ENCODE measurements around the gene CBY1.

Gene CBY1

GRCh38 chr22:38652859-38653258, 3.6 kb upstream of the CBY1 start:
- no peak for TF ChIP-seq CTCF (IDR thresholded peaks at IDR 0.05; ENCODE audit: low read depth, low read length)
- DNase-seq (ENCODE audit: extremely low read depth, low read depth): no peak

DNA sequence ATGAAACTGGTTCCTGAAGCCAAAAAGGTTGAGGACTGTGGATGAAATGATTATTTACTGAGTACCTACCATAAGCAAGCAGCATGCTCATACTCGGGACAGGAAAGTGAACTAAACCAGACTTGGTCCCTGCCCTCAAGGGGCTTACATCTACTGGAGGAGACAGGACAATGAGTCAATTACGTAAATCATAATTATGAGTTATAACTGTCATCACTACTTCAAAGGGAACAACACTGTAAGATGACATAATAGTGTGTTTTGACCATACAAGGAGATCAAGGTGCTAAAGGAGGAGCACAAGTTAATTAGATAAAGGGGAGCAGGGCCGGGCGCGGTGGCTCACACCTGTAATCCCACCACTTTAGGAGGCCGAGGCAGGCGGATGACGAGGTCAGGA, 2.7 kb upstream of the CBY1 start:
- no peak for DNase-seq (ENCODE audit: extremely low read depth, low read depth)
- no peak for TF ChIP-seq CTCF (IDR thresholded peaks at IDR 0.05; ENCODE audit: low read depth, low read length)

GRCh38 chr22:38655519-38656255, 751 bp upstream of the CBY1 start:
- DNase-seq (ENCODE audit: extremely low read depth, low read depth): no peak
- no peak for TF ChIP-seq CTCF (IDR thresholded peaks at IDR 0.05; ENCODE audit: low read depth, low read length)

DNA sequence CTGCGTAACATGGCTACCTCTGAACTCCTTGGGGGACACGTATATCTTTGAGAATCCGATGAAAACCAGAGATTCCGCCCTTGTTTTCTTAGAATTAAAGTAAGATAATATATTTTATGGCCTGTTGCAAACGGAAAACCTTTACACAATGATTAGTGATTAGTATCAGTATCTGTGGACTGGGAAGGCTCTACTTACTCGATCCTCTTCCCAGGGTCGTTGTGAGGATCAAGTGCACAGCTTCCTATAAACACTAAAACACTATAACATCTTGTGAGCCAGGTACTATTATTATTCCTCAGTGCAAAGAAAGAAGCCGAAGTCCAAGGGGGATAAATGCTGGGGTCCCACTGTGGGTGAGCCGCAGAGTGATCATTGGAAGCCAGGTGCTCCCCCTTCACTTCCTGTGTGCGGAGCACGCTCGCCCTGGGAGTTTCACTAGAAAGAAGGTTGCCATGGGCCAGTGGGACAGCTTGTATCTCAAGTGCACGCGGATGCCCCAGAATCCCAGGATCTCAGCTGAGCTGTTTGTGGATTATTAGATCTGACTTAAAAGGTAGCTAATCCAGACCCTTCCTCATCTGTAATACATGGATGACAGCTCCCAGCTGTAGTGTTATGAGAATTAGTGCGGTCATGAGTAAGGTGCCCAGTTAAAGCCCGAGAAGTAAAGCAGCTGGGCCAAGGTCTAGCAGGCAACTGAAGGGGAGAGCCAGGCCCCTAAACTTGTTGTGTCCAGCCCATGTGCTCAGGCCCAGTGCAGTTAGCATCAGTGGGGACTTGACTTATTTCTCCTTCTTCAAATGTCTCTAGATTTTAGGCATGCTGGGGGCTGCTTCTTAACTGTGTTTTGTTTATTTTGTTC, 839 bp downstream of the CBY1 start:
- DNase-seq (ENCODE audit: extremely low read depth, low read depth): no peak
- TF ChIP-seq CTCF (IDR thresholded peaks at IDR 0.05; ENCODE audit: low read depth, low read length): no peak

- DNase-seq (ENCODE audit: extremely low read depth, low read depth): no peak
- no peak for TF ChIP-seq CTCF (IDR thresholded peaks at IDR 0.05; ENCODE audit: low read depth, low read length)
These were observed 18.4 kb downstream of the CBY1 start for GRCh38 chr22:38674888-38675287.

GRCh38 chr22:38675833-38676232, 19.4 kb downstream of the CBY1 start:
- no peak for DNase-seq (ENCODE audit: extremely low read depth, low read depth)
- no peak for TF ChIP-seq CTCF (IDR thresholded peaks at IDR 0.05; ENCODE audit: low read depth, low read length)
